ENCODE data around the gene UVRAG. TPM values are rescaled to one million over a fixed set of nuclear protein-coding genes. Genes with fewer than 3 reads are reported as not detected.

UVRAG gene
- polyA plus RNA-seq, 1 experiment: 8.2 TPM

DNA sequence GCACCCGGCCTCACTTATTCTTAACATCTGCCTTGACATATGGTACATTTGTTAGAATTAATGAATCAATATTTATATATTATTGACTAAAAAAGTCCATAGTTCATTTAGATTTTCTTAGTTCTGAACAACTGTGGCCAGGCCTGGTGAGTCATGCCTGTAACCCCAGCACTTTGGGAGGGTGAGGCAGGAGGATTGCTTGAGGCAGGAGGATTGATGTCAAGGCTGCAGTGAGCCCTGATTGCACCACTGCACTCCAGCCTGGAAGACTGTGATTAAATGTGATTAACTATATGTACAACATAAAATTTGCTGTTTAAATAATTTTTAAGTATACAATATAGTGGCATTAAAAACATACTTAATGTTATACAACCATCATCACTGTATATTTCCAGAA is 5.6 kb downstream of the UVRAG start:
- Histone ChIP-seq H3K36me3 (ENCODE audit: control insufficient read depth, insufficient read depth, low read length) (no peaks in the 10 kb centered on the region), H3K4me3 (ENCODE audit: low read depth, low read length) (no peak overlapping the region), H3K27me3 (ENCODE audit: control insufficient read depth, insufficient read depth, low read length) (no peaks in the 10 kb centered on the region)
- no peak for DNase-seq (ENCODE audit: low read depth)
- CTCF ChIA-PET: no interaction called here
- TF ChIP-seq, protein P1, sequence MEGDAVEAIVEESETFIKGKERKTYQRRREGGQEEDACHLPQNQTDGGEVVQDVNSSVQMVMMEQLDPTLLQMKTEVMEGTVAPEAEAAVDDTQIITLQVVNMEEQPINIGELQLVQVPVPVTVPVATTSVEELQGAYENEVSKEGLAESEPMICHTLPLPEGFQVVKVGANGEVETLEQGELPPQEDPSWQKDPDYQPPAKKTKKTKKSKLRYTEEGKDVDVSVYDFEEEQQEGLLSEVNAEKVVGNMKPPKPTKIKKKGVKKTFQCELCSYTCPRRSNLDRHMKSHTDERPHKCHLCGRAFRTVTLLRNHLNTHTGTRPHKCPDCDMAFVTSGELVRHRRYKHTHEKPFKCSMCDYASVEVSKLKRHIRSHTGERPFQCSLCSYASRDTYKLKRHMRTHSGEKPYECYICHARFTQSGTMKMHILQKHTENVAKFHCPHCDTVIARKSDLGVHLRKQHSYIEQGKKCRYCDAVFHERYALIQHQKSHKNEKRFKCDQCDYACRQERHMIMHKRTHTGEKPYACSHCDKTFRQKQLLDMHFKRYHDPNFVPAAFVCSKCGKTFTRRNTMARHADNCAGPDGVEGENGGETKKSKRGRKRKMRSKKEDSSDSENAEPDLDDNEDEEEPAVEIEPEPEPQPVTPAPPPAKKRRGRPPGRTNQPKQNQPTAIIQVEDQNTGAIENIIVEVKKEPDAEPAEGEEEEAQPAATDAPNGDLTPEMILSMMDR (IDR thresholded peaks at IDR 0.05; ENCODE audit: insufficient read depth, low read depth, low read length): no peak
- POLR2A ChIA-PET: interaction anchor here (0.6 kb wide), 1 partner anchor 967 kb away, joined by 3 read pairs; no protein-coding TSS in a partner anchor

DNA sequence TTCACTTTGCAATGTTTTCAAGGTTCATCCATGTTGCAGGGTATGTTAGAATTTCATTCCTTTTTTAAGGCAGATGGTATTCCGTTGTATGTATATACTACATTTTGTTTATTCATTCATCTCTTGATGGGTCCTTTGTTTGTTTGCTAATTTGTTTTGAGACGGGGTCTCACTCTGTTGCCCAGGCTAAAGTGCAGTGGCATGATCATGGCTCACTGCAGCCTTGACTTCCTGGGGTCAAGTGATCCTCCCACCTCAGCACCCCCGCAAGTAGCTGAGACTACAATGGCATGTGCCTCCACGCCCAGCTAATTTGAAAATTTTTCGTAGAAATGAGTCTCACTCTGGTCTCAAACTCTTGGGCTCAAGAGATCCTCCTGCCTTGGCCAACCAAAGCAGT is 6.2 kb downstream of the UVRAG start:
- DNase-seq (ENCODE audit: low read depth): no peak
- no peaks in the 10 kb centered on the region for H3K36me3 ChIP-seq (ENCODE audit: control insufficient read depth, insufficient read depth, low read length)
- TF ChIP-seq, protein P1 (IDR thresholded peaks at IDR 0.05; ENCODE audit: insufficient read depth, low read depth, low read length): no peak
- H3K27me3 ChIP-seq (ENCODE audit: control insufficient read depth, insufficient read depth, low read length): no peaks in the 10 kb centered on the region
- no peak overlapping the region for H3K4me3 ChIP-seq (ENCODE audit: low read depth, low read length)
- POLR2A ChIA-PET: no interaction called here
- CTCF ChIA-PET: interaction anchor here (1.7 kb wide), 1 partner anchor 18 kb away, joined by 6 read pairs; no protein-coding TSS in a partner anchor

DNA sequence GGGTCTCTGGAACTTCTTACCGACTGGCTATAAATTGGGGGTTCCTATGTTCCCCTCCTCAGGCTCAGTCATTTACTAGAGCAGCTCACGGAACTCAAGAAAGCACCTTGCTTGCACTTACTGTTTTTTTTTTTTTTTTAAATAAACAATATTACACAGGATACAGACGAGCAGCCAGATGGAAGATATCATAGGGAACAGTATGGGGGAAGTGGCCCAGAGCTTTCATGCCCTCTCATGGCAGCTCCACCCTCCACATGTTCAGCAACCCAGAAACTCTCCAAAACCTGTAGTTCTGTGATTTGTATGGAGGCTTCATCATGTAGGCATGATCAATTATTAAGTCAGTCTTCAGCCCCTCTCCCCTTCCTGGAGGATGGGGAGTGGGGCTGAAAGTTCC is 7.5 kb downstream of the UVRAG start:
- DNase-seq (ENCODE audit: low read depth): no peak
- POLR2A ChIA-PET: no interaction called here
- CTCF ChIA-PET: interaction anchor here (1.0 to 1.7 kb wide), 2 partner anchors 19 to 45 kb away, joined by 4 to 6 read pairs; no protein-coding TSS in a partner anchor

DNA sequence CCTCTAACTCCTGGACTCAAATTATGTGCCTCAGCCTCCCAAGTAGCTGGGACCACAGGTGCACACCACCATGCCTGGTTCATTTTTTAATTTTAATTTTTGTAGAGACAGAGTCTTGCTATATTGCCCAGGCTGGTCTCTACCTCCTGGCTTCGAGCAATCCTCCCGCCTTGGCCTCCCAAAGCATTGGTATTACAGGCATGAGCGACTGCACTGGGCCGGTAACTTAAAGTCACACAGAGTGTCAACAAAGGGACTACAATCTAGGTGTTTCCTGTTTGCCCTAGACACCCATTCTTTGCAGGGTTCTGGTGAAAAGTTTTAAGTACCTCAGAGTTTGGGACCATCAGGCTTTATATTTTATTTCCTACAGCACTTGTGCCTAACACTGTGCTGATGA is 8.4 kb downstream of the UVRAG start:
- TF ChIP-seq, protein P1 (IDR thresholded peaks at IDR 0.05; ENCODE audit: insufficient read depth, low read depth, low read length): no peak
- Histone ChIP-seq H3K27me3 (ENCODE audit: control insufficient read depth, insufficient read depth, low read length) (no peaks in the 10 kb centered on the region), H3K36me3 (ENCODE audit: control insufficient read depth, insufficient read depth, low read length) (no peaks in the 10 kb centered on the region), H3K4me3 (ENCODE audit: low read depth, low read length) (no peak overlapping the region)
- no peak for DNase-seq (ENCODE audit: low read depth)
- CTCF ChIA-PET: interaction anchor here (2.2 kb wide), 1 partner anchor 8 kb away, joined by 4 read pairs; the partner anchor contains the start of gene UVRAG
- POLR2A ChIA-PET: no interaction called here

More for the DNA sequence above, 7.5 kb downstream of the UVRAG start:
- H3K36me3 ChIP-seq (ENCODE audit: control insufficient read depth, insufficient read depth, low read length): no peaks in the 10 kb centered on the region
- no peak overlapping the region for H3K4me3 ChIP-seq (ENCODE audit: low read depth, low read length)
- TF ChIP-seq, protein P1 (IDR thresholded peaks at IDR 0.05; ENCODE audit: insufficient read depth, low read depth, low read length): no peak
- no peaks in the 10 kb centered on the region for H3K27me3 ChIP-seq (ENCODE audit: control insufficient read depth, insufficient read depth, low read length)

DNA sequence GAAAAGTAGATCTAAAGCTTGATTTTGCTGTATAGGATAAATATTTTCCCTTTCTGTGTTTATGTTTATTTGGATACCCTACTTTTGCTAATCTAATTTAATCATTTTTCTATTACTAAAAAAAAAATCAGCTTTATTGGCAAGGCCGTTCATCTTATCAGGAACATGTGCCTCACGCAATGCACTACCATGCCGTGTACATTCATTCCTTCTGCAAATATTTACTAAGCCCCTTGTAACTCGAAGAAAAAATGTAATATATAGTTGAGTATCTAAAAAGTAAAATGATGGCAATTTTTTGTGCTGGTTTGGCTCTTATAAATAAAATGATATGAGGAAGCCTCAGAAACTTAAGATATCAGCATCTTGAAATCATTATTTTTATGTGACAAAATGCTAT is 8.9 kb downstream of the UVRAG start:
- H3K4me3 ChIP-seq (ENCODE audit: low read depth, low read length): no peak overlapping the region
- no peaks in the 10 kb centered on the region for H3K27me3 ChIP-seq (ENCODE audit: control insufficient read depth, insufficient read depth, low read length)
- TF ChIP-seq, protein P1 (IDR thresholded peaks at IDR 0.05; ENCODE audit: insufficient read depth, low read depth, low read length): no peak
- ChIA-PET CTCF (interaction anchor here (2.2 kb wide), 1 partner anchor 9 kb away, joined by 4 read pairs; the partner anchor contains the start of gene UVRAG), POLR2A (no interaction called here)
- no peaks in the 10 kb centered on the region for H3K36me3 ChIP-seq (ENCODE audit: control insufficient read depth, insufficient read depth, low read length)
- DNase-seq (ENCODE audit: low read depth): no peak

Measured in BJ (cell line).